KMS-11 (cell line): ENCODE results near the gene TMEM165.
"Not testable (repeated sequence)": the region's sequence is repeated elsewhere in the genome, so short reads cannot be mapped to it uniquely, and the experiment has no call there.

ENCODE experiments used
- H2AFZ ChIP-seq: fragments of 200-600 bp; sonication (generic); 2 replicates; pipeline ENCODE4 v1.6.1; 2016; ENCODE audit warnings: antibody characterized with exemption, mixed run types, low read depth
- H3K27ac ChIP-seq: fragments of 200-600 bp; sonication (generic); 2 replicates; pipeline ENCODE4 v1.6.1; 2016; ENCODE audit warnings: mild to moderate bottlenecking, mixed run types
- H3K27me3 ChIP-seq: fragments of 200-600 bp; sonication (generic); 2 replicates; pipeline ENCODE4 v1.6.1; 2017; ENCODE audit warnings: mild to moderate bottlenecking, low read depth, mixed run types, moderate library complexity; ENCODE audit not compliant: insufficient read depth
- H3K36me3 ChIP-seq: fragments of 200-600 bp; sonication (generic); 2 replicates; pipeline ENCODE4 v1.6.1; 2017; ENCODE audit warnings: mild to moderate bottlenecking, mixed run types; ENCODE audit not compliant: insufficient read depth
- H3K4me1 ChIP-seq: fragments of 200-600 bp; sonication (generic); 2 replicates; pipeline ENCODE4 v1.6.1; 2016; ENCODE audit warnings: mild to moderate bottlenecking, low read depth, mixed run types; ENCODE audit not compliant: poor library complexity, severe bottlenecking
- H3K4me2 ChIP-seq: fragments of 200-600 bp; sonication (generic); 2 replicates; pipeline ENCODE4 v1.7.0; 2016; ENCODE audit warnings: mild to moderate bottlenecking, mixed run types
- H3K4me3 ChIP-seq: fragments of 200-600 bp; sonication (generic); IDR thresholded peaks from 2 replicates; pipeline ENCODE4 v1.6.1; 2017; ENCODE audit warnings: low read depth, low read length, mixed read lengths; ENCODE audit not compliant: insufficient read depth
- H3K79me2 ChIP-seq: fragments of 200-600 bp; sonication (generic); 2 replicates; pipeline ENCODE4 v1.6.1; 2016; ENCODE audit warnings: low read depth, mixed run types; ENCODE audit not compliant: insufficient read depth
- H3K9ac ChIP-seq: fragments of 200-600 bp; sonication (generic); 2 replicates; pipeline ENCODE4 v1.6.1; 2016; ENCODE audit warnings: mild to moderate bottlenecking, mixed run types
- H4K20me1 ChIP-seq: fragments of 200-600 bp; sonication (generic); 2 replicates; pipeline ENCODE4 v1.6.1; 2016; ENCODE audit warnings: mild to moderate bottlenecking, mixed run types; ENCODE audit not compliant: insufficient read depth
- TF ChIP-seq, protein P1 (sequence below): fragments of 200-600 bp; sonication (generic); conservative IDR thresholded peaks from 2 replicates; pipeline ENCODE4 v1.6.1; 2017; ENCODE audit warnings: low read depth, mild to moderate bottlenecking, antibody characterized with exemption, low read length, moderate library complexity, mixed read lengths

The TMEM165 gene

DNA sequence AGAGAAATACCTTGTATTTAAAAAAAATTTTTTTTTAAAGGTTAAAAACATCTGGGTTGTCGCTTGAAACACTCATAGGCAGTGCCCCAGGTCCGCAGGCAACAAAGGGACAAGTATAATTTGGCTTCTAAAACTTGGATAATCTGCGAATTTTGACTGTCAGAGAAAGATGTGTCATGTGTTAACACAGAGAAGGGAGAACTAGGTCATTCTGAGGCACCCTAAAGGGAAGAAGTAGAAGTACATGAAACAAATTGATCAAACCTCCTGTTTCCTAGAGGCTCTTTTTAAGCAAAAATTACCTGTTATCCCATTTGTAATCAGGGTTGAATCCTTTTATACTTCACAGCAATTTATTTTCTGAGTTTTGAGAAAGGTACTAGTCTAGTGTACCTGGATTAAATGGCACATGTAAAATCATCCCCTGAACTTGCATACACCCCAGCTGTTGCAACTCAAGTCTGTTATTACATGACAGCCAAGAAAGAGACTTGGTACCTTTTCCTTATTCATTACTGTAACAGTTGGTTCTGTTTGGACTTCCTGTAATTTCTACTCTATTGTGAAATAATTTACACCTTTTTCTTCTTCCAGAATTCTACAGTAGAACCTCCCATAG is 48.0 kb upstream of the TMEM165 start:
- TF ChIP-seq, protein P1, sequence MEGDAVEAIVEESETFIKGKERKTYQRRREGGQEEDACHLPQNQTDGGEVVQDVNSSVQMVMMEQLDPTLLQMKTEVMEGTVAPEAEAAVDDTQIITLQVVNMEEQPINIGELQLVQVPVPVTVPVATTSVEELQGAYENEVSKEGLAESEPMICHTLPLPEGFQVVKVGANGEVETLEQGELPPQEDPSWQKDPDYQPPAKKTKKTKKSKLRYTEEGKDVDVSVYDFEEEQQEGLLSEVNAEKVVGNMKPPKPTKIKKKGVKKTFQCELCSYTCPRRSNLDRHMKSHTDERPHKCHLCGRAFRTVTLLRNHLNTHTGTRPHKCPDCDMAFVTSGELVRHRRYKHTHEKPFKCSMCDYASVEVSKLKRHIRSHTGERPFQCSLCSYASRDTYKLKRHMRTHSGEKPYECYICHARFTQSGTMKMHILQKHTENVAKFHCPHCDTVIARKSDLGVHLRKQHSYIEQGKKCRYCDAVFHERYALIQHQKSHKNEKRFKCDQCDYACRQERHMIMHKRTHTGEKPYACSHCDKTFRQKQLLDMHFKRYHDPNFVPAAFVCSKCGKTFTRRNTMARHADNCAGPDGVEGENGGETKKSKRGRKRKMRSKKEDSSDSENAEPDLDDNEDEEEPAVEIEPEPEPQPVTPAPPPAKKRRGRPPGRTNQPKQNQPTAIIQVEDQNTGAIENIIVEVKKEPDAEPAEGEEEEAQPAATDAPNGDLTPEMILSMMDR = no peak
- peaks cover 25% of the 10 kb centered on the region for H3K4me1 ChIP-seq
- H4K20me1 ChIP-seq = no peaks in the 10 kb centered on the region
- peak overlapping the region; percentile 69 for H3K4me2 ChIP-seq
- H2AFZ ChIP-seq = peak overlapping the region; percentile 79; the same call in 1 of the 2 replicates
- peak overlapping the region; percentile 88; the same call in 1 of the 2 replicates for H3K27ac ChIP-seq
- no peaks in the 10 kb centered on the region for H3K36me3 ChIP-seq
- H3K27me3 ChIP-seq = no peaks in the 10 kb centered on the region
- H3K4me3 ChIP-seq = no peak overlapping the region
- 0 out of 2 replicates have a peak overlapping the region, but pooled peaks have one; percentile 91 for H3K9ac ChIP-seq
- 0 out of 2 replicates have a peak, but pooled peaks cover 3% of the 10 kb centered on the region for H3K79me2 ChIP-seq

DNA sequence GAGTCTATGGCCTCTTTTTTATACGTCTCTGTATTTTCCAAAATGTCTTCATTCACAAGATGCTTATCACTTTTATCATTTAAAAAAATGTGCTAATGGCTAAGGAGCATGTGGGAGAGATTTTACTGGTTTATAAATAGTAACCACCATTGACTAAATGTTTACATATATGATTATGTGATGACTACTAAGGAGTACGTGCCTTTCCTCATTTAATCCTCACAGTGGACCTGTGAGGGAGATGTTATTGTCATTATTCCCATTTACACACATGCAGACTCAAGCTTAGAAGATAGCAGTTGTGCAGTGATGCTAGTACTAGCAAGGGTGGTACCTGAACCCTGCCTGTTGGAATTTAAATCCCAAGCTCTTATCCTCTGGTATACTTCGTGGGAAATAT is 47.3 kb upstream of the TMEM165 start:
- Histone ChIP-seq H3K4me1 (peaks cover 25% of the 10 kb centered on the region), H3K79me2 (0 out of 2 replicates have a peak, but pooled peaks cover 3% of the 10 kb centered on the region), H3K9ac (no peak overlapping the region), H3K27me3 (no peaks in the 10 kb centered on the region), H4K20me1 (no peaks in the 10 kb centered on the region), H3K36me3 (no peaks in the 10 kb centered on the region), H2AFZ (no peak overlapping the region), H3K4me2 (peak overlapping the region; percentile 69; the same call in 1 of the 2 replicates), H3K27ac (no peak overlapping the region), H3K4me3 (no peak overlapping the region)
- TF ChIP-seq, protein P1 = no peak

DNA sequence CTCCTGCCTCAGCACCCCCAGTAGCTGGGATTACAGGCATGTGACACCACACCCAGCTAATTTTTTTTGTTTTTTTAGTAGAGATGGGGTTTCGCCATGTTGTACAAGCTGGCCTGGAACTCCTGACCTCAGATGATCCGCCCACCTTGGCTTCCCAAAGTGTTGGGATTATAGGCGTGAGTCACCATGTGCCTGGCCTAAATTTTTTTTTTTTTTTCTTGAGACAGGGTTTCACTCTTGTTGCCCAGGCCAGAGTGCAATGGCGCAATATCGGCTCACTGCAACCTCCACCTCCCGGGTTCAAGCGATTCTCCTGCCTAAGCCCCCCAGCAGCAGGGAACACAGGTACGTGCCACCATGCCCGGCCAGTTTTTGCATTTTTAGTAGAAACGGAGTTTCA is 44.9 kb upstream of the TMEM165 start:
- not testable (repeated sequence) for H3K4me3 ChIP-seq, H4K20me1 ChIP-seq, H3K36me3 ChIP-seq, H2AFZ ChIP-seq, H3K27me3 ChIP-seq, H3K9ac ChIP-seq, H3K79me2 ChIP-seq, H3K27ac ChIP-seq, H3K4me2 ChIP-seq
- H3K4me1 ChIP-seq = peaks cover 20% of the 10 kb centered on the region

DNA sequence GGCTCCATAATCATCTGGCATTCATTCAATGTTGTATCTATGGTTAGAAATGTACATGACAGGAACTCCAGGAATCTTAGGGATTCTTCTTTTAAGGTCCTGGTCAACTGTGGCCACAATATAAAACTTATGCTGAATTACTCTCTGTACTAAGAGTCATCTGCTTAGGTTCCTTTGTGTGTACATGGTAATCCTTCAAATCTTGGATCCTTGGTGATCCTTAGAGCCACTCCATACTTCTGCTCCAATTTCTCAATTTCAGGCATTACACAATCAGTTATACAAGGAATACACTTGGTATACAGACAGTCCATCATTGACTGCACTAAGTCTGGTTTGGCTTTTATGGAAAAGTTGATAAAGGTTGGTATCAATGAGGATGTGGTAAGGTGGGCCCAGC is 43.9 kb upstream of the TMEM165 start:
- H2AFZ ChIP-seq = no peak overlapping the region
- H3K27me3 ChIP-seq = no peaks in the 10 kb centered on the region
- no peak overlapping the region for H3K27ac ChIP-seq
- no peaks in the 10 kb centered on the region for H4K20me1 ChIP-seq
- no peaks in the 10 kb centered on the region for H3K36me3 ChIP-seq
- H3K4me1 ChIP-seq = peaks cover 20% of the 10 kb centered on the region
- no peak overlapping the region for H3K9ac ChIP-seq
- H3K4me3 ChIP-seq = no peak overlapping the region
- TF ChIP-seq, protein P1 = no peak
- 0 out of 2 replicates have a peak, but pooled peaks cover 3% of the 10 kb centered on the region for H3K79me2 ChIP-seq
- H3K4me2 ChIP-seq = no peak overlapping the region

DNA sequence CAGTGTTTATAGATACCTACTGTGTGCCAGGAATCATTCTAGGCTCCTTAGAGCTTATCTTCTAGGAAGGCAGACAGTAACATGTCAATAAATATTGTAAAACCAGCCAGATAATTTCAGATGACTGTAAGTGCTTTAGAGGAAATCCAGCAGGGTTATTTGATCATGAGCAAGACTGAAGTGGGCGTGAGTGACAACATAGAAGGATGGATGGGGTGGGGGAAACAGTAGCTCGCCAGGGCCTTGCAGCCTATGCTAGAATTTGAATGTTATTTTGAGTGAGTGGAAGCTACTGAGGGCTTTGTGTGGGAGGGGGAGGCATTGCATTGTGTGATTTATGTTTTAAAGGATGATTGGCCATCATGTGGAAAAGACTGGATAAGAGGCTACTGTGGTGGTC is 43.0 kb upstream of the TMEM165 start:
- Histone ChIP-seq H3K4me2 (no peak overlapping the region), H3K4me1 (peaks cover 11% of the 10 kb centered on the region), H3K36me3 (no peaks in the 10 kb centered on the region), H3K27me3 (no peaks in the 10 kb centered on the region), H3K4me3 (no peak overlapping the region), H4K20me1 (no peaks in the 10 kb centered on the region), H3K9ac (no peak overlapping the region), H2AFZ (no peak overlapping the region), H3K79me2 (no peaks in the 10 kb centered on the region), H3K27ac (no peak overlapping the region)
- TF ChIP-seq, protein P1 = no peak

DNA sequence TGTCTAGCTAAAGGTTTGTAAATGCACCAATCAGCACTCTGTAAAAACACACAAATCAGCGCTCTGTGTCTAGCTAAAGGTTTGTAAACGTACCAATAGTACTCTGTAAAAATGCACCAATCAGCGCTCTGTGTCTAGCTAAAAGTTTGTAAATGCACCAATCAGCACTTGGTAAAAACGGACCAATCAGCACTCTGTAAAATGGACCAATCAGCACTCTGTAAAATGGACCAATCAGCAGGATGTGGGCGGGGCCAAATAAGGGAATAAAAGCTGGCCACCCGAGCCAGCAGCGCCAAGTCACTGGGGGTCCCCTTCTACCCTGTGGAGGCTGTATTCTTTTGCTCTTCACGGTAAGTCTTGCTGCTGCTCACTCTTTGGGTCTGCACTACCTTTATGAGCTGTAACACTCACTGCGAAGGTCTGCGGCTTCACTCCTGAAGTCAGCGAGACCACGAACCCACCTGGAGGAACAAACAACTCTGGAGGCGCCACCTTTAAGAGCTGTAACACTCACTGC is 42.5 kb upstream of the TMEM165 start:
- not testable (repeated sequence) for H3K4me2 ChIP-seq, H3K79me2 ChIP-seq, H3K27me3 ChIP-seq

More for the DNA sequence above, 42.5 kb upstream of the TMEM165 start:
- H3K4me1 ChIP-seq, H3K36me3 ChIP-seq, H2AFZ ChIP-seq, H3K9ac ChIP-seq, H4K20me1 ChIP-seq, H3K27ac ChIP-seq, H3K4me3 ChIP-seq: not testable (repeated sequence)
